ENCODE data around the gene ADRM1. TPM values are rescaled to one million over a fixed set of nuclear protein-coding genes. Genes with fewer than 3 reads are reported as not detected.

The ADRM1 gene
- total and polyA plus RNA-seq, 10 donors: 60.5 to 112 (median 79.2) TPM

DNA sequence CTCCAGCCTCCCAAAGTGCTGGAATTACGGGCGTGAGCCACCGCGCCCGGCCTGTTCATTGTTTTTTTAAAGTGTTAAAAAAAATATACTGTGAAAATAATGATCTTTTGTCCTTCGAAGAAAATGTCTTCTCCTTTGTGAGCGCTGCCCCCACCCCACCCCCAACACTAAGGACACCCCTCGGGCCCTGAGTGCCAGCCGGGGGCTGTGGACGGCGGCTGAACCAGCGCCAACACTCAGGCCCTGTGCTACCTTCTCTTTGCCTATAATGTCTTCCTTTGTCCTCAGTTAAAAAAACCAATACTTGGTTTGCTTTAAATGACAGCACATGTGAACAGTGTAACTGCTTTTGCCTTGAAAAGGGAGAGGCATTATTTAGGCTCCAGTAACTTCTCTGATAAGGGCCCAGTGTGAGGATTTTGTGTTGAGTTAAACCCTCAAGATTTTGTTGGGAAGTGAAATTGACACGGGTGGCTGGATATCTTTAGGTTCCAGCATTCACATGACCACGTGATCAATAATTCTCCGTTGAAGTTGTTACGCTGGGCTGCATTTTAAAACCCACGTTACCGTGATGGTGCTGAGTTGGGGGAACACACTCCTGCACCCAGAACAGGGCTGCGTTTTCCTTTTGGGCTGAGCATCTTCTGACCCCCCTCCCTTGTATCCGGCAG is 9.5 kb upstream of the ADRM1 start:
- intact Hi-C loops (cut with DNase I; ENCODE audit: low total_unique reads): no loop called here
- no peak for TF ChIP-seq POLR2A (IDR thresholded peaks at IDR 0.05)
- TF ChIP-seq POLR2AphosphoS5 (IDR thresholded peaks at IDR 0.05): no peak
- TF ChIP-seq, protein P1, sequence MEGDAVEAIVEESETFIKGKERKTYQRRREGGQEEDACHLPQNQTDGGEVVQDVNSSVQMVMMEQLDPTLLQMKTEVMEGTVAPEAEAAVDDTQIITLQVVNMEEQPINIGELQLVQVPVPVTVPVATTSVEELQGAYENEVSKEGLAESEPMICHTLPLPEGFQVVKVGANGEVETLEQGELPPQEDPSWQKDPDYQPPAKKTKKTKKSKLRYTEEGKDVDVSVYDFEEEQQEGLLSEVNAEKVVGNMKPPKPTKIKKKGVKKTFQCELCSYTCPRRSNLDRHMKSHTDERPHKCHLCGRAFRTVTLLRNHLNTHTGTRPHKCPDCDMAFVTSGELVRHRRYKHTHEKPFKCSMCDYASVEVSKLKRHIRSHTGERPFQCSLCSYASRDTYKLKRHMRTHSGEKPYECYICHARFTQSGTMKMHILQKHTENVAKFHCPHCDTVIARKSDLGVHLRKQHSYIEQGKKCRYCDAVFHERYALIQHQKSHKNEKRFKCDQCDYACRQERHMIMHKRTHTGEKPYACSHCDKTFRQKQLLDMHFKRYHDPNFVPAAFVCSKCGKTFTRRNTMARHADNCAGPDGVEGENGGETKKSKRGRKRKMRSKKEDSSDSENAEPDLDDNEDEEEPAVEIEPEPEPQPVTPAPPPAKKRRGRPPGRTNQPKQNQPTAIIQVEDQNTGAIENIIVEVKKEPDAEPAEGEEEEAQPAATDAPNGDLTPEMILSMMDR (IDR thresholded peaks at IDR 0.05 in 8 of 11, conservative IDR thresholded peaks at IDR 0.05 in 3 of 11): no peak
- Histone ChIP-seq H3K27me3 (replicated peaks in 1 of 7) (no peaks in the 10 kb centered on the region), H3K4me1 (peaks cover 12 to 74% (median 48%) of the 10 kb centered on the region in 6 donors), H3K9me3 (no peaks in the 10 kb centered on the region), H3K4me3 (no peak overlapping the region), H3K27ac (peak overlapping the region in 4 of 8 donors; percentile 12 to 78 (median 26)), H3K36me3 (peaks cover 0 to 100% (median 56%) of the 10 kb centered on the region in 6 donors)
- 91 to 95% (median 93%) methylated on average over 20 of the region's 20 CpGs for WGBS, 5 donors
- no peak for DNase-seq

DNA sequence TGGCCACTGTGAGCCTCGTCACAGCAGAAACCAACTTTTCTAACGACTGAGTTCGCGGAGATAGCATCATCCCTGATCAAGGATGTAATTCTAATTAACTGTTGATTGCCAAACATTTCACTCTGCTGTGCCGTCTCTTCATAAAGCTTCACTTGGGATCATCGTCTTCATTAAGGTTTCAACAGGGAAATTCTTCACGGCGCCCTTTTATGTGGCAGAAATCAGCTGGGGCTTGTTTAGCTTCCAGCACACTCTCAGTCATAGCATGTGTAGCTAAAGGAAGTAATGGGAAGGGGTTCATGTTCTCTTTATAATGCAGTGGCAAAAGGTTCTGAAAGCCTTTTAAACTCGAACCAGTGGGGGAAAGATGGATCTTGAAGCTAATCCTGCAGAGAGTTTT is 8.9 kb upstream of the ADRM1 start:
- intact Hi-C loops (cut with DNase I; ENCODE audit: low total_unique reads): no loop called here
- no peak for DNase-seq
- H3K4me3 ChIP-seq: no peak overlapping the region
- 91 to 93% (median 92%) methylated on average over 9 of the region's 9 CpGs for WGBS, 5 donors
- no peaks in the 10 kb centered on the region for H3K27me3 ChIP-seq (replicated peaks in 1 of 7)
- H3K27ac ChIP-seq: peak overlapping the region in 3 of 8 donors; percentile 12 to 78 (median 39)
- no peaks in the 10 kb centered on the region for H3K9me3 ChIP-seq
- peaks cover 0 to 100% (median 53%) of the 10 kb centered on the region in 6 donors for H3K36me3 ChIP-seq
- peaks cover 7 to 72% (median 47%) of the 10 kb centered on the region in 6 donors for H3K4me1 ChIP-seq
- TF ChIP-seq, protein P1 (IDR thresholded peaks at IDR 0.05 in 8 of 11, conservative IDR thresholded peaks at IDR 0.05 in 3 of 11): no peak
- TF ChIP-seq POLR2A (IDR thresholded peaks at IDR 0.05) (no peak), POLR2AphosphoS5 (IDR thresholded peaks at IDR 0.05) (no peak)

DNA sequence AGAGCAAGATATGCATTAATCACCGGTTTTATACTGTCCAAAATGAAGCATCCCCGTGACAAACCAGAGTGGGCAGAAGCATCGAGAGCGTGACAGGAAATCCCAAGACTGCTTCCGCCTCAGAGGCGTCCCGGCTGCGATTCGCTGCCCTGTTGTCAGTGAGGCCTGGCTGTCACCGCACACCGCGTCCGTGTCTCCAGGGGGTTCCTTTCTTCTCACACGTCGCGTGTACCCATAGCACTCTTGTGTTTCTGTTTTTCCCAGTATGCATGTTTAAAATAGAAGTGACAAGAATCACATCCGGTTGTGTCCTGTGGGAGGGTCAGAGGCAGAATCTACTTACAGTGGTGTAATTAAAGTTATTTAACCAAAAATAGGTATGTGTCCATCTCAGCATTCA is 8.3 kb upstream of the ADRM1 start:
- Histone ChIP-seq H3K4me1 (peaks cover 6 to 68% (median 45%) of the 10 kb centered on the region in 6 donors), H3K27me3 (replicated peaks in 1 of 7) (no peaks in the 10 kb centered on the region), H3K36me3 (peaks cover 0 to 97% (median 48%) of the 10 kb centered on the region in 6 donors), H3K4me3 (no peak overlapping the region), H3K27ac (peak overlapping the region in 1 of 8 donors; percentile 32), H3K9me3 (no peaks in the 10 kb centered on the region)
- DNase-seq: peak; percentile 80
- TF ChIP-seq POLR2A (IDR thresholded peaks at IDR 0.05) (no peak), POLR2AphosphoS5 (IDR thresholded peaks at IDR 0.05) (peak; percentile 34 to 71 (median 35))
- TF ChIP-seq, protein P1 (IDR thresholded peaks at IDR 0.05 in 8 of 11, conservative IDR thresholded peaks at IDR 0.05 in 3 of 11): no peak
- intact Hi-C loops (cut with DNase I; ENCODE audit: low total_unique reads): no loop called here
- WGBS, 5 donors: 76 to 83% (median 80%) methylated on average over 17 of the region's 17 CpGs

DNA sequence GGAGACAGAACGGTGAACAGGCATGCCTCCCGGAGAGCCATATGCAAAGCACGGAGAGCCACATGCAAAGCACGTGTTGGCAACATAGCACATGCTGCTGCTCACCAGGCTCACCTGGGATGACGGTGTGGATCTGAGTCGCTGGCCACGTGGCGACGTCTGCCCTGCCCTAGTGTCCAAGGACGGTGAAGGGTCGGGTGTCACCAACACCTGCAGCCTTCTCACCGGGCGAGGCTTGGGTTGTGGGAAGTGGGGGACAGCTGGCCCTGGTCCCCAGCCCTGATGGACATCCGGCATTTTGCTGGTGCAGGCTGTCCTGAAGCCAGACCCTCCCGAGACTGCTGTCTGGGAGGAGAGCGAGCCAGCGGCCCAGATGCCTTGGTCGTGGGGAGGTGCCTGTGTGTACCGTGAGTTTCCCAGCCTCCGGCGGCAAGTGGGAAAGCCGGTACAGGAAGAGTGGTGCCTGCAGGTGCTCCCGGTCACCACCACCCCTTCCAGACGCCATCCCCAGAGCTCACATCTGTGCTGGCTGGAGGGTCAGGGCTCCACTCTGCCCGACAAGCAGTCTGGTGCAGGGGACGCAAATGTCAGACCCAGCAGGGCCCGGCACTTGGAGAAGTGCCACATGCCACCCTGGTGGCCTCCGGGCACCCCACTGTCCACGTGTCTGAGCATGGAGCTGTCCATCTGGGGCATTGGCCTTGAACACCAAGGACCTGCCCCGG is 5.9 kb upstream of the ADRM1 start:
- WGBS, 5 donors: 70 to 88% (median 85%) methylated on average over 15 to 30 of the region's 30 CpGs
- Histone ChIP-seq H3K9me3 (no peaks in the 10 kb centered on the region), H3K4me1 (peaks cover 6 to 77% (median 36%) of the 10 kb centered on the region in 6 donors), H3K27me3 (replicated peaks in 1 of 7) (no peaks in the 10 kb centered on the region), H3K4me3 (no peak overlapping the region), H3K36me3 (peaks cover 0 to 73% (median 32%) of the 10 kb centered on the region in 6 donors), H3K27ac (peak overlapping the region in 6 of 8 donors; percentile 7 to 70 (median 38))
- DNase-seq: peak; percentile 78
- TF ChIP-seq POLR2A (IDR thresholded peaks at IDR 0.05) (no peak), POLR2AphosphoS5 (IDR thresholded peaks at IDR 0.05) (peak; percentile 34 to 61 (median 56))
- TF ChIP-seq, protein P1 (IDR thresholded peaks at IDR 0.05 in 8 of 11, conservative IDR thresholded peaks at IDR 0.05 in 3 of 11): no peak
- intact Hi-C loops (cut with DNase I; ENCODE audit: low total_unique reads): no loop called here

Data from spleen (tissue), 11 donors.